Stomach (tissue), 4 donors: ENCODE data around the gene FUT8.

Experiments used
- EP300 ChIP-seq: sonication (generic); formaldehyde crosslinking; IDR thresholded peaks from one replicate; pipeline ENCODE4 v1.6.1; 2017; ENCODE audit warnings: antibody characterized with exemption
- POLR2A ChIP-seq, 4 donors: fragments of 450-650 bp; IDR thresholded peaks; one replicate each; pipeline ENCODE4 v1.6.1; 2016; ENCODE audit warnings: antibody characterized with exemption in 4 of 4, control low read depth in 2 of 4, mild to moderate bottlenecking in 1 of 4, moderate library complexity in 1 of 4

DNA sequence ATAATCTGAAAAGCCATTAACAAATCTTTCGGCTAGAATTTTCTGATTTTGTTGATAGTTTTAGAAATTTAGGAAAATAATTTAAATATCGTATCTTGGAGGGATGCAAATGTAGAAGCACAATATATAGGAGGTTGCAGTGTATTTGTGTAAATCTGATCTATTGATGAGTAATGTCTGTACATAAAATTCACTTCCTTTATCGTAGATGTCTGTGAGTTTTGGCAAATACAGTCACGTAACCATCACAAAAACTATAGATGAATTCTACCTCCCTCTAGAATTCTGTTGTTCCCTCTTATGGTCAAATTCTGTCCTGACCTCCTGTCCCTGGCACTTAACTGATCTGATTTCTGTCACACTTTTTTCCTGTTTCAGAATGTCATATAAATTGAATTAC is 151.8 kb downstream of the FUT8 start:
- no peak for TF ChIP-seq POLR2A (IDR thresholded peaks at IDR 0.05)
- no peak for TF ChIP-seq EP300
